PFSK-1 (cell line): ENCODE measurements around the gene EIF2B1.

Experiments
- FOXP2 ChIP-seq: optimal IDR thresholded peaks from 2 replicates; pipeline ENCODE3; 2011; ENCODE audit warnings: borderline replicate concordance, control low read depth, inconsistent platforms; ENCODE audit not compliant: insufficient read depth; ENCODE audit errors: extremely low read length, extremely low read depth
- POLR2AphosphoS5 ChIP-seq: IDR thresholded peaks from 2 replicates; pipeline ENCODE4 v1.6.1; 2012; ENCODE audit warnings: low read depth, mild to moderate bottlenecking, control low read depth, low read length, moderate library complexity
- REST ChIP-seq, 2 experiments: IDR thresholded peaks; 2 replicates each; pipeline versions ENCODE4 v1.6.1 to v1.8.0; 2011 to 2012; ENCODE audit warnings: low read depth in 2 of 2, low read length in 2 of 2, control low read depth in 1 of 2, inconsistent platforms in 1 of 2, mild to moderate bottlenecking in 1 of 2, moderate library complexity in 1 of 2; ENCODE audit not compliant: insufficient read depth in 1 of 2
- SIN3A ChIP-seq: IDR thresholded peaks from 2 replicates; pipeline ENCODE4 v1.6.1; 2012; ENCODE audit warnings: mild to moderate bottlenecking, low read length, moderate library complexity, borderline replicate concordance; ENCODE audit not compliant: insufficient read depth
- TAF1 ChIP-seq: IDR thresholded peaks from 2 replicates; pipeline ENCODE4 v1.6.1; 2012; ENCODE audit warnings: low read length, control low read depth, borderline replicate concordance; ENCODE audit not compliant: insufficient read depth

The EIF2B1 gene

GRCh38 chr12:123675436-123675835 is 42.0 kb upstream of the EIF2B1 start:
- TF ChIP-seq SIN3A (no peak), TAF1 (no peak), REST (IDR thresholded peaks at IDR 0.05; ENCODE audit: insufficient read depth in 1 of 2, low read depth in 2 of 2, low read length in 2 of 2) (no peak), FOXP2 (no peak), POLR2AphosphoS5 (no peak)

GRCh38 chr12:123671876-123672275 is 38.4 kb upstream of the EIF2B1 start:
- TF ChIP-seq TAF1 (no peak), FOXP2 (no peak), SIN3A (no peak), POLR2AphosphoS5 (no peak), REST (IDR thresholded peaks at IDR 0.05; ENCODE audit: insufficient read depth in 1 of 2, low read depth in 2 of 2, low read length in 2 of 2) (no peak)

- TF ChIP-seq FOXP2 (no peak), TAF1 (no peak), SIN3A (peak; percentile 83; the same call in 1 of the 2 replicates), REST (IDR thresholded peaks at IDR 0.05; ENCODE audit: insufficient read depth in 1 of 2, low read depth in 2 of 2, low read length in 2 of 2) (no peak), POLR2AphosphoS5 (peak; percentile 21; the same call in 1 of the 2 replicates)
Measured at GRCh38 chr12:123670882-123671728, 37.6 kb upstream of the EIF2B1 start, which contains the start of gene TCTN2. Gene TCTN2 (plus strand): TSS chr12:123671113. CDS start chr12:123671241, 128 bp downstream.

GRCh38 chr12:123667771-123668170 is 34.3 kb upstream of the EIF2B1 start:
- TF ChIP-seq FOXP2, result no peak
- TF ChIP-seq TAF1, result no peak
- no peak for TF ChIP-seq POLR2AphosphoS5
- TF ChIP-seq REST (IDR thresholded peaks at IDR 0.05; ENCODE audit: insufficient read depth in 1 of 2, low read depth in 2 of 2, low read length in 2 of 2), result no peak
- TF ChIP-seq SIN3A, result no peak
